Breast epithelium (tissue), 3 donors: ENCODE data around the gene LSM11.
"Not testable (repeated sequence)": the region's sequence is repeated elsewhere in the genome, so short reads cannot be mapped to it uniquely, and the experiment has no call there.

ENCODE experiments used
- CTCF ChIP-seq, 3 donors: fragments of 450-650 bp; IDR thresholded peaks; one replicate each; pipeline ENCODE4 v1.5.1; 2016 to 2017; ENCODE audit warnings: antibody characterized with exemption in 3 of 3, mild to moderate bottlenecking in 3 of 3, moderate library complexity in 3 of 3
- POLR2A ChIP-seq: fragments of 450-650 bp; IDR thresholded peaks from one replicate; pipeline ENCODE4 v1.6.1; 2016; ENCODE audit warnings: antibody characterized with exemption, mild to moderate bottlenecking, moderate library complexity

- not testable (repeated sequence) for TF ChIP-seq CTCF (IDR thresholded peaks at IDR 0.05); POLR2A
These were observed 15.7 kb upstream of the LSM11 start for GRCh38 chr5:157727858-157728257.
